MV-4-11 (cell line): Measurements from ENCODE around the gene TAAR6.
"Not testable (repeated sequence)": the region's sequence is repeated elsewhere in the genome, so short reads cannot be mapped to it uniquely, and the experiment has no call there.

ENCODE experiments used
- DNase-seq: peaks from one replicate; lab custom pipeline; 2025; lab: John Stamatoyannopoulos, UW

Gene TAAR6

GRCh38 chr6:132590362-132590761, 20.2 kb downstream of the TAAR6 start:
- no peak for DNase-seq

- DNase-seq: peak; percentile 95
Observed at GRCh38 chr6:132592855-132593254, 22.7 kb downstream of the TAAR6 start.

- DNase-seq: no peak
Observed at GRCh38 chr6:132596201-132596600, 26.1 kb downstream of the TAAR6 start.

- peak; percentile 30 for DNase-seq
Observed at GRCh38 chr6:132598473-132598872, 28.4 kb downstream of the TAAR6 start.

- not testable (repeated sequence) for DNase-seq
Observed at GRCh38 chr6:132600900-132601299, 30.8 kb downstream of the TAAR6 start.

GRCh38 chr6:132604635-132605152, 34.6 kb downstream of the TAAR6 start:
- DNase-seq: no peak

GRCh38 chr6:132607544-132608233, 37.6 kb downstream of the TAAR6 start:
- no peak for DNase-seq

- no peak for DNase-seq
Observed at GRCh38 chr6:132611616-132612015, 41.5 kb downstream of the TAAR6 start.

- DNase-seq: no peak
Observed at GRCh38 chr6:132612449-132613108, 42.5 kb downstream of the TAAR6 start.

GRCh38 chr6:132614554-132614953, 44.4 kb downstream of the TAAR6 start:
- DNase-seq: no peak

- no peak for DNase-seq
Observed at GRCh38 chr6:132616677-132617076, 46.6 kb downstream of the TAAR6 start.
